ENCODE data around the gene FZD4.
A peak's percentile ranks its signal among the peaks of the same experiment; 100 is the strongest.
"Not testable (repeated sequence)": the region's sequence is repeated elsewhere in the genome, so short reads cannot be mapped to it uniquely, and the experiment has no call there.

FZD4 gene

GRCh38 chr11:86955361-86956120 lies at the start of gene FZD4:
FZD4 (minus strand) TSS chr11:86955395; CDS start chr11:86955085, 310 bp downstream.
- peak; percentile 78 for DNase-seq

- DNase-seq: not testable (repeated sequence)
Observed at GRCh38 chr11:87004281-87004680, 49.1 kb upstream of the FZD4 start.

- DNase-seq: no peak
Observed at GRCh38 chr11:87002918-87003317, 47.7 kb upstream of the FZD4 start.

GRCh38 chr11:86999859-87000753 lies 44.9 kb upstream of the FZD4 start:
- no peak for DNase-seq

GRCh38 chr11:86999388-86999787 lies 44.2 kb upstream of the FZD4 start:
- no peak for DNase-seq

GRCh38 chr11:86996953-86997570 lies 41.9 kb upstream of the FZD4 start:
- no peak for DNase-seq

- no peak for DNase-seq
Observed at GRCh38 chr11:86993031-86993430, 37.8 kb upstream of the FZD4 start.

- not testable (repeated sequence) for DNase-seq
Observed at GRCh38 chr11:86992340-86992739, 37.1 kb upstream of the FZD4 start.

- no peak for DNase-seq
Observed at GRCh38 chr11:86991341-86991740, 36.1 kb upstream of the FZD4 start.

- no peak for DNase-seq
Observed at GRCh38 chr11:86990515-86990914, 35.3 kb upstream of the FZD4 start.

GRCh38 chr11:86990031-86990430 lies 34.8 kb upstream of the FZD4 start:
- no peak for DNase-seq

- no peak for DNase-seq
Observed at GRCh38 chr11:86988351-86988881, 33.2 kb upstream of the FZD4 start.

- no peak for DNase-seq
Observed at GRCh38 chr11:86987679-86988078, 32.5 kb upstream of the FZD4 start.

- no peak for DNase-seq
Observed at GRCh38 chr11:86984701-86985100, 29.5 kb upstream of the FZD4 start.

- DNase-seq: no peak
Observed at GRCh38 chr11:86983021-86983488, 27.9 kb upstream of the FZD4 start.

- DNase-seq: no peak
Observed at GRCh38 chr11:86981777-86982540, 26.8 kb upstream of the FZD4 start.

GRCh38 chr11:86980086-86980796 lies 25.0 kb upstream of the FZD4 start:
- DNase-seq: no peak

- peak; percentile 9 for DNase-seq
Observed at GRCh38 chr11:86978756-86979608, 23.8 kb upstream of the FZD4 start.

GRCh38 chr11:86978247-86978646 lies 23.1 kb upstream of the FZD4 start:
- no peak for DNase-seq

- no peak for DNase-seq
Observed at GRCh38 chr11:86977441-86978050, 22.4 kb upstream of the FZD4 start.
